GM18526 (cell line): ENCODE results near the gene STMN3.

Experiments used
- POLR2A ChIP-seq: IDR thresholded peaks from 3 replicates; pipeline ENCODE4 v1.6.1; 2011; ENCODE audit not compliant: insufficient read length; ENCODE audit errors: extremely low read depth

Gene STMN3

DNA sequence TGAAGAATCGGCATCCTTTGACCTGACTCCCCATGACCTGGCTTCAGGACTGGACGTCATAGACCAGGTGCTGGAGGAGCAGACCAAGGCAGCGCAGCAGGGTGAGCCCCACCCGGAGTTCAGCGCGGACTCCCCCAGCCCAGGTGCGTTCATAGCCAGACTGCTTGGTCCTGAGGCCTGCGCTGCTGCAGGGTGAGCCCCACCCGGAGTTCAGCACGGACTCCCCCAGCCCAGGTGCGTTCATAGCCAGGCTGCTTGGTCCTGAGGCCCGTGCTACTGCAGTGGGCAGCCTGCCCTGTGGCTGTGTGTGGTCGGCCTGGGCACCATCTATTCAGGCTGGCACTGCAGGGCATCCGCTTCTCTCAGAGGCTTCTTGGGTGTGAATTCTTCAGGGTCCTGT, 20.7 kb upstream of the STMN3 start:
- TF ChIP-seq POLR2A, result no peak

DNA sequence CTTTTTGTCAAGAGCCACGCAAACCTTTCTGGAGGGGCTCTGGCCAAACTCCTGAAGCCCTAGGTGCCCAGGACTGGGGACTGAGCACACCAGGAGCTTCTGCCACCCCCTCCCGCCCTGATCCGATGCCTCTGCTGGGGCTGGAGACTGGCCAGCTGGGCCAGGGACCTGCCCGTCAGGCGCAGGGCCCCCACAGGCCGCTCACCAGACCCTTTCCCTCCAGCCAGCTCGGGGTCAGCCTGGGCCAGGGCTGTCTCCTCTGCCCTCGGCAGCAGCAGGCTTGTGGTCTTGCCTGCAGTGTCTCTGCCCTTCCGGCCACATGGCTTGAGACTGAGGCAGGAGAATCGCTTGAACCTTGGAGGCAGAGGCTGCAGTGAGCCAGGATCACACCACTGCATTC, 19.4 kb upstream of the STMN3 start:
- no peak for TF ChIP-seq POLR2A

GRCh38 chr20:63668351-63668750, 15.1 kb upstream of the STMN3 start:
- TF ChIP-seq POLR2A, result no peak

GRCh38 chr20:63667858-63668257, 14.6 kb upstream of the STMN3 start:
- no peak for TF ChIP-seq POLR2A

GRCh38 chr20:63665708-63666107, 12.5 kb upstream of the STMN3 start:
- no peak for TF ChIP-seq POLR2A

DNA sequence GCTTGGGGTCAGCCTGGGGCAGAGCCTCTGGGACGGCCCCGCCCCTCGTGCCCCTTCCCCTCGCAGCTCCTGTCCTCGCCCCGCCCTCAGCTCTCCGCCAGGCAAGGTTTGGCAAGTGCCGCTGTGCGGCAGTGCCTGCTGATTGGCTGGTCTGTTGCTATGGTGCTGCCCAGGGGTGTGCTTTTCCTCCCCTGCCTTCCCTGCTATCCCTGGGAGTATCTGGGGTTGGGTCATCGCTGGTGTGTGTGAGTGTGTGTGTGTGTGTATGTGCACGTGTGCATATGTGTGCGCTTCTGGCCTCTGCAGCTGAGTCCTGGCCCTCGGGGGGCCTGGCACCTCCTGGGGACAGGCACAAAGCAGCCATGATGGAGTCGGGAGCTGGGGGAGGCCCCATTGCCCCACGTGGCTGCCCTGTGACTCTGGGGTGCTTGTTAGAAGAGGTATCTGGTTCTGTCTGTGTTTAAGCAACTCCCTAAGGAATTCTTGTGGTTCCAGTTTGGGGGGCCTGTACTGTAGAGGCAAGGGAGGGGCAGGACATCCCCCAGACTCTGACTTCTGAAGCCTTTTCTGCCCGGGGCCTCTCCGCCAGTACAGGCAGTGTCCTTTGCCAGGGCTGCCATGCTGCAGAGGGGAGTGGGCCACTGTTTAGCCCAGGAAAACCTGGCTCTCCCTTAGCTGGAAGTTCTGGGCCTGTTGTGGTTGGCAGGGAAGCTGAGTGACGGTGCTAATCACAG, 11.8 kb upstream of the STMN3 start:
- no peak for TF ChIP-seq POLR2A

- TF ChIP-seq POLR2A, result no peak
Observed at GRCh38 chr20:63664143-63664851, 11.1 kb upstream of the STMN3 start.

DNA sequence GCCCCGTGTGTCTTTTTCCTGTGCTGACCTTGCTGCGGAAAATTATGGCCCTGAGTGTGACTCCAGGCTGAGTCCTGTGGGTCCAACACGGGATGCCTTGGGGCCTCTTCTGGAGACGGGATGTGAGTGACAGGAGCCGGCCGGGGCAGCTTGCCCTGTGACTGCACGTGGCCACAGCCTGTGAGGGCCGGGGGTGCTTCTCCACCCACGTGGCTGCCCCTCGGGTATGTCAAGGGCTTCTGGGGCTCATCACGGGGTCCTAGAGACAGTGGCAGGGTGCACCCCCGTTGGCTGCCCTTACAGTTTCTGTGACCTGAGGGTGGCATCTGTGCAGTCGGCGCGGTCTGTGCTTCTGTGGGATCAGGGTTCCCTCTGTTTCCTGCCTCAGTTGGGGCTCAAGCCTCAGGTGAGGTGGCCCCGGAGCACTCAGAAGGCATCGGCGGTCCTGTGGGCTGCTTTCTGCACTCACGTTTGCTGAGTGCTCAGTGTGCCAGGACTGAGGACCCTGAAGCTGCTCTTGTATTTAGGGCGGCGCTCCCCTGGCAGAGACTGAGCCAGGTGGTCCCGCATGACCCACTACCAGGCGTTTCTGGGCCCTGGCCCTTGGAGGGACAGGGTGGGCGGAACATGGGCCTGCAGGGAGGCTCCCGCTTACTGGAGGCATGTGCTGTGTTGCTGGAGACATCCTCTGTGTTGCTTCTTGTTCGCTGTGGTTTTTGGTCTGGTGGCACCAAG, 10.3 kb upstream of the STMN3 start:
- no peak for TF ChIP-seq POLR2A

DNA sequence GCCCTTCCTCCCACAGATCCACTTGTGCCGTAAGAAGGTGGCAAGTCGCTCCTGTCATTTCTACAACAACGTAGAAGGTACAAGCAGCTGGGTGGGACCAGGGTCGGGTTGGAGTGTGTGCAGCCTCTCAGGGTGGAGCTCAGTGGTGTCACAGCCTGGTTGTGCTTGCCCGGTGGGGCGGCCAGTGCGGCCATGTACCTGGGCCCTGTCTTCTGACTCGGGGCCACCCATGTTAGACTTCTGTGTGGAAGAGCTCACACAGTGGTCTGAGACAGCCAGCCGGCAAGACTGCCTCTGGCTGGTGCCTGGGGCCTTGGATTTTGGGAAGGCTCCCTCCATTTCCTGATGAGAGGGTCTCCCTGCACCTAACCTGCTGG, 9.6 kb upstream of the STMN3 start:
- TF ChIP-seq POLR2A, result no peak

DNA sequence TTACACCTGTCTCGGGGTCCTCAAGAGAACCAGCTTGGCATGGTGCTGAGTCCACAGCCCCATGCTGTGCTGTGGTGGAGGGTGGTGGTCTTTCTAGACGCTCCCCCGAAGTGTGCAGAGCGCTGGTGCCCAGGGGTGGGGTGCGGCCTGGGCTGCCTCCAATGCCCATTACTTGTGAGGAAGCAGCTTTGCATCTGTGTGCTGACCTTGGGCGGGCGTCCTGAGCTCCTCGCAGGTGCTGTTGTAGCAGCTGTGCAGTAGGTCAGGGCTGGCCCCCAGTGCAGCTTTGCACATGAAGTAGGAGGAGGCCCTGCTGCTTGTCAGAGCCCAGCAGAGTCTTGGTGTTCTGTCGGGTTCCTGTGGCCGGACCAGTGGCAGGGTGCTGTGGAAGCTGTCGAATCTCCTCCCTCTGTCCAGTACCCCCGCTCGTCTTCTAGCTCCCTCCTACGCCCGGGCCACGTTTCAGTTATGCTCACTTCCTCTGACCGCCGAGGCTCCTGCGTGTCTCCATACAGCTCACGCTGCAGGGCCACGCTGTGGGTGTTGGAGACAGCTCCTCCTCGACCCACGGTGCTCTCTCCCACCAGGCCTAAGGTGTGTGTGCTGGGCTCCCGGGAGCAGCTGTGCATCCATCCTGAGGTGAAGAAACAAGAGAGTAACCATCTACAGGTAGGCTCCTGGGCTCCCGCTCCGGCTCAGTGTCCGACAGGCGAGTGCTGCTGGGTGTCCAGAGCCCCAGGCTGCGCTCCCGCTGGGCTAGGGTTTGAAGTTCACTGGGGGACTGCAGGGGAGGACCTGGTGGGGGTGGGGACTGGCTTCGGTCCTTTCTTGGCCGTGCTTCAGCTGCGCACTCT, 9.0 kb upstream of the STMN3 start:
- TF ChIP-seq POLR2A, result no peak

DNA sequence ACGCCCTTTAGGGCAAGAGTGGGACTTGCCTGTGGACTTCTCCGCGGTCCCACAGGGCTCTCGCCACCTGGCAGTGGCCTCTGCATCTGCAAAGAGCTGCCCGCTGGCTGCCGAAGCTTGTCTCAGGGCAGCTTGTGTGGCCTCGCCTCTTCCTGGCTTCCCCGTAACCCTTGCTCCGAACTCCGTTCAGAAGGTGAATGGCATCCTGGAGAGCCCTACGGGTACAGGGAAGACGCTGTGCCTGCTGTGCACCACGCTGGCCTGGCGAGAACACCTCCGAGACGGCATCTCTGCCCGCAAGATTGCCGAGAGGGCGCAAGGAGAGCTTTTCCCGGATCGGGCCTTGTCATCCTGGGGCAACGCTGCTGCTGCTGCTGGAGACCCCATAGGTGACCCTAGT, 7.9 kb upstream of the STMN3 start:
- TF ChIP-seq POLR2A, result no peak

- TF ChIP-seq POLR2A, result no peak
Observed at GRCh38 chr20:63660622-63661021, 7.4 kb upstream of the STMN3 start.

DNA sequence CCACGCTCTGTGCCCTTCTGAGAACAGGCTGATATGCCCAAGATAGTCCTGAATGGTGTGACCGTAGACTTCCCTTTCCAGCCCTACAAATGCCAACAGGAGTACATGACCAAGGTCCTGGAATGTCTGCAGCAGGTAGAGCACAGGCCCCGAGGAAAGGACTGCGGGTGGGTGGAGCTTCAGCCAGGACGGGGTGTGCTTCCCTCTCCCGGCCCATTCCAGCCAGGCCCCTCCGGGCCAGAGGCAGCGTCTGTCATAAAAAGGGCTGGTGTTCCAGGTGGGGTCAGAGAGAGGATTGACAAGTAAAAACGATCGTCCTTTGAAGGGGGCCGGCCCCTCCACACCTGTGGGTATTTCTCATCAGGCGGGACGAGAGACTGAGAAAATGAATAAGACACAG, 6.1 kb upstream of the STMN3 start:
- no peak for TF ChIP-seq POLR2A

DNA sequence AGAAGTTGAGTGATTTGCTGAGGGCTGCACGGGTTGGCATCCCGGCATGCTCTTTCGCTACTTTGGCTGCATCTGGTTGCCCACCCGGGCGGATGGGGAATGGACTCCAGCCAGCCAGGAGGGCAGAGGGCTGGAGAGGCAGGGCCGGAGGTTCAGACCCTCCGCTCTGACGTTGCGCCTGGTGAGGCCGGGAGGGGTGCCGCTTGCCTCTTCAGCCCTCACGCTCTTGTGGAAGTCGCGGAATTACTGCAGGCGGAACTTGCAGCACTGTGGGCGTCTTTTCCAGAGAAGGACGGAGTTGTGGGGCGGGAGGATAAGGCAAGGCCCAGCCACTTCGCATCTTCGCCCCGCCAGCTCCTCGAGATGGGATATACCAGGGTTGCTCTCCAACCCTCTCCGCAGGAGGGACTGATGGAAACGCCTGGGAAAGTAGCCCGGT, 5.5 kb upstream of the STMN3 start:
- no peak for TF ChIP-seq POLR2A
